Measurements from ENCODE around the gene TAC4.
"Not testable (repeated sequence)": the region's sequence is repeated elsewhere in the genome, so short reads cannot be mapped to it uniquely, and the experiment has no call there.

The TAC4 gene

GRCh38 chr17:49842371-49842770 is 5.5 kb downstream of the TAC4 start:
- no peak for DNase-seq

- no peak for DNase-seq
Observed at GRCh38 chr17:49841548-49841947, 6.3 kb downstream of the TAC4 start.

- peak; percentile 29 for DNase-seq
Observed at GRCh38 chr17:49839455-49839854, 8.4 kb downstream of the TAC4 start.

GRCh38 chr17:49836111-49837030 is 11.5 kb downstream of the TAC4 start:
- no peak for DNase-seq

- DNase-seq = no peak
Observed at GRCh38 chr17:49835472-49835871, 12.4 kb downstream of the TAC4 start.

- DNase-seq = no peak
Observed at GRCh38 chr17:49834118-49834743, 13.6 kb downstream of the TAC4 start.

- peak; percentile 33 for DNase-seq
Observed at GRCh38 chr17:49832840-49833599, 14.8 kb downstream of the TAC4 start.

- no peak for DNase-seq
Observed at GRCh38 chr17:49830605-49831004, 17.3 kb downstream of the TAC4 start.

- no peak for DNase-seq
Observed at GRCh38 chr17:49829026-49829425, 18.8 kb downstream of the TAC4 start.

- DNase-seq = not testable (repeated sequence)
Observed at GRCh38 chr17:49828325-49828724, 19.5 kb downstream of the TAC4 start.

GRCh38 chr17:49825645-49826044 is 22.2 kb downstream of the TAC4 start:
- no peak for DNase-seq

GRCh38 chr17:49823614-49824013 is 24.3 kb downstream of the TAC4 start:
- DNase-seq = no peak

GRCh38 chr17:49822829-49823228 is 25.0 kb downstream of the TAC4 start:
- DNase-seq = peak; percentile 35

- no peak for DNase-seq
Observed at GRCh38 chr17:49821916-49822315, 26.0 kb downstream of the TAC4 start.

GRCh38 chr17:49821466-49821865 is 26.4 kb downstream of the TAC4 start:
- DNase-seq = no peak

- no peak for DNase-seq
Observed at GRCh38 chr17:49820773-49821172, 27.1 kb downstream of the TAC4 start.

- no peak for DNase-seq
Observed at GRCh38 chr17:49819651-49820050, 28.2 kb downstream of the TAC4 start.

GRCh38 chr17:49819138-49819537 is 28.7 kb downstream of the TAC4 start:
- DNase-seq = no peak

- DNase-seq = no peak
Observed at GRCh38 chr17:49817993-49818392, 29.9 kb downstream of the TAC4 start.

- DNase-seq = no peak
Observed at GRCh38 chr17:49815761-49816281, 32.0 kb downstream of the TAC4 start.

- no peak for DNase-seq
Observed at GRCh38 chr17:49814781-49815529, 32.9 kb downstream of the TAC4 start.

GRCh38 chr17:49809056-49809455 is 38.8 kb downstream of the TAC4 start:
- no peak for DNase-seq

GRCh38 chr17:49798738-49799137 is 49.1 kb downstream of the TAC4 start:
- no peak for DNase-seq
